HAP-1 (cell line): ENCODE data around the gene FARS2.

ENCODE experiments used
- DNase-seq, 2 experiments: peaks; one replicate each; pipeline ENCODE4 v3.0.0-alpha.2; 2016 to 2020; ENCODE audit warnings: low spot score in 2 of 2
- H3K27me3 ChIP-seq: fragments of 250-450 bp; sonication (Bioruptor Pico); 2 replicates; pipeline ENCODE4 v1.5.1; 2020; ENCODE audit warnings: low read depth, mild to moderate bottlenecking, moderate library complexity
- H3K36me3 ChIP-seq: fragments of 250-450 bp; sonication (Bioruptor Pico); replicated peaks from 2 replicates; pipeline ENCODE4 v1.5.1; 2020; ENCODE audit warnings: mild to moderate bottlenecking
- H3K4me1 ChIP-seq: fragments of 250-450 bp; sonication (Bioruptor Pico); 2 replicates; pipeline ENCODE4 v1.5.1; 2020; ENCODE audit warnings: mild to moderate bottlenecking
- H3K4me3 ChIP-seq: fragments of 250-450 bp; sonication (Bioruptor Pico); 2 replicates; pipeline ENCODE4 v1.5.1; 2020; ENCODE audit warnings: mild to moderate bottlenecking, moderate library complexity
- H3K9me3 ChIP-seq: fragments of 250-450 bp; sonication (Bioruptor Pico); 2 replicates; pipeline ENCODE4 v1.5.1; 2020; ENCODE audit warnings: mild to moderate bottlenecking, moderate library complexity
- in situ Hi-C: fragments of 300-500 bp; cut with MboI; formaldehyde crosslinking; loops from 3 replicates; pipeline ENCODE4 v1.14.3; 2020; ENCODE audit warnings: low sequenced_read_pairs, inconsistent platforms, mixed read lengths

The FARS2 gene

DNA sequence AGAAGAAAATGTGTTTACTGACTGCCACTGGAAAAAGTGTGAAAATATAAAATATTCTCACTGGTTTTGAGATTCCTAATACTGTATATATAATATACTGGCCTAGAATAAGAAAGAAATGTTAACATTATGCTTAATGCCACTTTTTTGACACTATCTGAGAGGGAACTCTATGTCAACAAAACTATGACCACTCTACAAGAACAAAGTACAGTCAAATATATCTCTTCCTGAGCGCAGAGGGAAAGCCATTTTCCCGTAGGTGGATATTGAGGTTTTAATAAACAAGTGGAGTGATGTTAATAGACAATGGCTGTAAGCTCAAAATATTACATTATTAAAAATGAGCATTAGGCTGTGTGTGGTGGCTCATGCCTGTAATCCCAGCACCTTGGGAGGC is 25.5 kb upstream of the FARS2 start:
- DNase-seq, result no peak
- Histone ChIP-seq H3K4me3 (no peak overlapping the region), H3K36me3 (peaks cover 12% of the 10 kb centered on the region), H3K9me3 (no peaks in the 10 kb centered on the region), H3K27me3 (no peaks in the 10 kb centered on the region), H3K4me1 (peaks cover 44% of the 10 kb centered on the region)
- in situ Hi-C loops, result no loop called here

GRCh38 chr6:5237805-5238204 is 23.5 kb upstream of the FARS2 start:
- no peak for DNase-seq
- Histone ChIP-seq H3K27me3 (no peaks in the 10 kb centered on the region), H3K4me1 (peaks cover 43% of the 10 kb centered on the region), H3K4me3 (no peak overlapping the region), H3K9me3 (no peaks in the 10 kb centered on the region), H3K36me3 (peaks cover 8% of the 10 kb centered on the region)
- in situ Hi-C loops, result no loop called here

DNA sequence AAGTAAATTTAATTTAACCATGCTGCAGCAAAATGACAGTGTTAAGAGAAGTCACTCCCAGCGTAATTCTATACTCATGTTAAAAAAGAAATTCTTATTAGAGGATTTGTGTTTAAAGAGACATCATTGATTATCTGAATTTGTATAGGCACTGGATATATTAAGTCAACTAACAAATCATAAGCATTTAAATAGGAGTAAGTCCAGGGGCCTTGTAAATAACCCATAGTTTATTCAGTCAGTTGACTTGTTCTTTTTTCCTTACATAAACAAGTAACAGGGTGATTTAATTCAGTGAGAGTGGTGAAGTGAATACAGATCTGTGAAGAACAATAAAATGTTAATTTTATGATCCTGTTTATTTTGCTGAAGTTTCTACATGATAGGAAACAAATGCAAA is 23.0 kb upstream of the FARS2 start:
- in situ Hi-C loops, result no loop called here
- Histone ChIP-seq H3K9me3 (no peaks in the 10 kb centered on the region), H3K27me3 (no peaks in the 10 kb centered on the region), H3K4me3 (no peak overlapping the region), H3K36me3 (peaks cover 8% of the 10 kb centered on the region), H3K4me1 (peaks cover 42% of the 10 kb centered on the region)
- DNase-seq, result peak in 1 of 2 experiments; percentile 73

GRCh38 chr6:5241252-5241651 is 20.1 kb upstream of the FARS2 start:
- Histone ChIP-seq H3K4me1 (peaks cover 42% of the 10 kb centered on the region), H3K36me3 (no peaks in the 10 kb centered on the region), H3K27me3 (no peaks in the 10 kb centered on the region), H3K4me3 (no peak overlapping the region), H3K9me3 (no peaks in the 10 kb centered on the region)
- DNase-seq, result peak in 1 of 2 experiments; percentile 100
- in situ Hi-C loops, result no loop called here

- no peaks in the 10 kb centered on the region for H3K27me3 ChIP-seq
- no peak overlapping the region for H3K4me3 ChIP-seq
- H3K36me3 ChIP-seq, result no peaks in the 10 kb centered on the region
- no peaks in the 10 kb centered on the region for H3K9me3 ChIP-seq
- DNase-seq, result no peak
- peaks cover 55% of the 10 kb centered on the region for H3K4me1 ChIP-seq
- in situ Hi-C loops, result no loop called here
Observed at GRCh38 chr6:5243069-5243468, 18.2 kb upstream of the FARS2 start.

DNA sequence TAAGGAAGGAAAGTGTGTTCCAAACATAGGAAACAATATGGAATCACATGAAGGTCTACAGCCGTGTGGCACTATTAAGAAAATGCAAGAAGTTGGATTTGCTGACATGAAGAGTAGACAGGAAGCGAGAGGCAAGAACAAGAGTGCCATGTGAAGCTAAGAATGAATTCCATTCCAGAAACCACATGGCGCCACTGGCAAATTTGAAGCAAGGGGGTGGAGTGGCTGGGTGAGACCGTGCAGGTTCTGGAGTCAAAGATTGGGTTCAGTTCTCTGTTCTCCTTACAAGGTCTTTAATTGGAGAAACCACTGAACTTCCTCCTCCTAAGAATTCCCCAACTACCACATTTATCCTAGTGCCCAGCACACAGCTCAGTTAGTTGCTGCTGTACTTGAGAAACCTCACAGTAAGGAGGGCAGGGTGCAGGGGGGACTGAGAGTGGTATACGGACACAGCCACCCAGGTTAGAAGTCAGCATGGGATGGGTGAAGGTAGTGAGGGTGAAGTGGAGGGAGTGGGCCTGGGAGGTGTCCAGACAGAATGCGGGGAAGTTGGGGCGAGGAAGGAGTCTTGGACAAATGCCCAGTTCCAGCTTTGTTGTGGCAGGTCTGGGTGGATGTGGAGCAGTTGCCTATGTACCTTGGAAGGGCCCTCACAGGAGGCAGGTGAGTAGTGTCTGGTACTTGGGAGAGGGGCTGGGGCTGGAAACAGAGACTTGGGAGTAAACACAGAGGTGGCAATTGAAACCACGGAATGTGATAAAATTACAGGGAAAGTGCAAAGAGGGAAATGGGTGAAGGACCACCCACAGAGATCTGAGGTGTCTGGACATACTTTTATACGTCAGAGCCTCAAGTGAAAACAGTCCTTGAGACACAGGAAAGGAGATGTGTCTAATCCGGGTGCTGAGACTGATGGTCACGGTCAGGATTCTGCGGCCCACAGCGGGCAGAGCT is 14.9 kb upstream of the FARS2 start:
- Histone ChIP-seq H3K27me3 (no peaks in the 10 kb centered on the region), H3K4me3 (no peak overlapping the region), H3K4me1 (peaks cover 51% of the 10 kb centered on the region), H3K36me3 (no peaks in the 10 kb centered on the region), H3K9me3 (no peaks in the 10 kb centered on the region)
- no peak for DNase-seq
- in situ Hi-C loops, result no loop called here

- H3K4me3 ChIP-seq, result no peak overlapping the region
- H3K27me3 ChIP-seq, result no peaks in the 10 kb centered on the region
- in situ Hi-C loops, result no loop called here
- H3K9me3 ChIP-seq, result no peaks in the 10 kb centered on the region
- H3K36me3 ChIP-seq, result no peaks in the 10 kb centered on the region
- no peak for DNase-seq
- peaks cover 43% of the 10 kb centered on the region for H3K4me1 ChIP-seq
Observed at GRCh38 chr6:5247201-5247600, 14.1 kb upstream of the FARS2 start.

- no peak overlapping the region for H3K4me3 ChIP-seq
- DNase-seq, result no peak
- peaks cover 41% of the 10 kb centered on the region for H3K4me1 ChIP-seq
- H3K9me3 ChIP-seq, result no peaks in the 10 kb centered on the region
- peaks cover 6% of the 10 kb centered on the region for H3K36me3 ChIP-seq
- in situ Hi-C loops, result no loop called here
- no peaks in the 10 kb centered on the region for H3K27me3 ChIP-seq
Observed at GRCh38 chr6:5248302-5249098, 12.8 kb upstream of the FARS2 start.

GRCh38 chr6:5249451-5250122 is 11.7 kb upstream of the FARS2 start:
- in situ Hi-C loops, result no loop called here
- Histone ChIP-seq H3K4me3 (no peak overlapping the region), H3K36me3 (peaks cover 13% of the 10 kb centered on the region), H3K27me3 (no peaks in the 10 kb centered on the region), H3K4me1 (peaks cover 41% of the 10 kb centered on the region), H3K9me3 (no peaks in the 10 kb centered on the region)
- DNase-seq, result no peak

- H3K4me1 ChIP-seq, result peaks cover 41% of the 10 kb centered on the region
- in situ Hi-C loops, result no loop called here
- H3K4me3 ChIP-seq, result no peak overlapping the region
- no peaks in the 10 kb centered on the region for H3K27me3 ChIP-seq
- DNase-seq, result peak in 1 of 2 experiments; percentile 71
- H3K9me3 ChIP-seq, result no peaks in the 10 kb centered on the region
- peaks cover 13% of the 10 kb centered on the region for H3K36me3 ChIP-seq
Observed at GRCh38 chr6:5250451-5250850, 10.9 kb upstream of the FARS2 start.

GRCh38 chr6:5250911-5251310 is 10.4 kb upstream of the FARS2 start:
- H3K36me3 ChIP-seq, result peaks cover 14% of the 10 kb centered on the region
- H3K27me3 ChIP-seq, result no peaks in the 10 kb centered on the region
- H3K9me3 ChIP-seq, result no peaks in the 10 kb centered on the region
- H3K4me1 ChIP-seq, result peaks cover 41% of the 10 kb centered on the region
- no peak overlapping the region for H3K4me3 ChIP-seq
- peak; percentile 18 to 43 for DNase-seq
- in situ Hi-C loops, result no loop called here

- no peak for DNase-seq
- 0 out of 2 replicates have a peak, but pooled peaks cover 2% of the 10 kb centered on the region for H3K9me3 ChIP-seq
- no peak overlapping the region for H3K4me3 ChIP-seq
- peaks cover 35% of the 10 kb centered on the region for H3K36me3 ChIP-seq
- H3K27me3 ChIP-seq, result no peaks in the 10 kb centered on the region
- in situ Hi-C loops, result no loop called here
- peaks cover 4% of the 10 kb centered on the region for H3K4me1 ChIP-seq
Observed at GRCh38 chr6:5256952-5257351, 4.4 kb upstream of the FARS2 start.

DNA sequence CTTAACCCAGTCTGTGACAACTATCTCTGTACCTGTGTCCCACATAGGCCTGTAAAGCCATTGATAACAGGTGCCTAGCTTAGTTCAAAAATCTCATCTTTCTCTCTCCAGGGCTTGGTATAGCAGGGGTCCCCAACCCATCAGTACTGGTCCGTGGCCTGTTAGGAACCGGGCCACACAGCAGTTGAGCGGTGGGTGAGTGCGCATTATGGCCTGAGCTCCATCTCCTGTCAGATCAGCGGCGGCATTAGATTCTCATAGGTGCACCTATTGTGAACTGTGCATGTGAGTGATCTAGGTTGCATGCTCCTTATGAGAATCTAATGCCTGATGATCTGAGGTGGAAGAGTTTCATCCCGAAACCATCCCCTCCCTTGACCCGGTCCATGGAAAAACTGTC is 3.9 kb upstream of the FARS2 start:
- in situ Hi-C loops, result no loop called here
- peaks cover 5% of the 10 kb centered on the region for H3K4me1 ChIP-seq
- H3K27me3 ChIP-seq, result no peaks in the 10 kb centered on the region
- peaks cover 34% of the 10 kb centered on the region for H3K36me3 ChIP-seq
- H3K4me3 ChIP-seq, result no peak overlapping the region
- H3K9me3 ChIP-seq, result 0 out of 2 replicates have a peak, but pooled peaks cover 2% of the 10 kb centered on the region
- DNase-seq, result no peak
